GM23338 (cell line): ENCODE results near the gene BNIP5. TPM values are rescaled to one million over a fixed set of nuclear protein-coding genes. Genes with fewer than 3 reads are reported as not detected.

Experiments
- ATAC-seq: fragments of 200-7000 bp; cut with Tn5 transposase; 3 replicates; pipeline ENCODE4 v1.9.1; 2020
- DNase-seq: peaks from one replicate; pipeline ENCODE4 v3.0.0-alpha.2; 2015; ENCODE audit warnings: low spot score
- H2AFZ ChIP-seq: fragments of 200-600 bp; sonication (generic); 2 replicates; pipeline ENCODE4 v1.8.0; 2016; ENCODE audit warnings: antibody characterized with exemption, mild to moderate bottlenecking, moderate library complexity
- H3F3A ChIP-seq: fragments of 200-600 bp; sonication (generic); replicated peaks from 2 replicates; pipeline ENCODE4 v1.8.0; 2017; ENCODE audit warnings: antibody characterized with exemption, mixed run types, low read depth
- H3K27ac ChIP-seq: fragments of 200-600 bp; sonication (generic); 2 replicates; pipeline ENCODE4 v1.6.1; 2016; ENCODE audit warnings: low read depth
- H3K27me3 ChIP-seq: fragments of 200-600 bp; sonication (generic); 2 replicates; pipeline ENCODE4 v1.8.0; 2016; ENCODE audit warnings: mild to moderate bottlenecking, mixed run types, moderate library complexity; ENCODE audit not compliant: insufficient read depth
- H3K36me3 ChIP-seq: fragments of 200-600 bp; sonication (generic); 2 replicates; pipeline ENCODE4 v1.8.0; 2016; ENCODE audit warnings: mild to moderate bottlenecking; ENCODE audit not compliant: insufficient read depth
- H3K4me1 ChIP-seq: fragments of 200-600 bp; sonication (generic); 2 replicates; pipeline ENCODE4 v1.8.0; 2016; ENCODE audit warnings: mild to moderate bottlenecking, moderate library complexity; ENCODE audit not compliant: insufficient read depth
- H3K4me2 ChIP-seq: fragments of 200-600 bp; sonication (generic); 2 replicates; pipeline ENCODE4 v1.7.1; 2017; ENCODE audit warnings: mixed run types
- H3K4me3 ChIP-seq: fragments of 200-600 bp; sonication (generic); 2 replicates; pipeline ENCODE4 v1.6.1; 2016; ENCODE audit warnings: mixed run types
- H3K79me2 ChIP-seq: fragments of 200-600 bp; sonication (generic); replicated peaks from 2 replicates; pipeline ENCODE4 v1.8.0; 2017; ENCODE audit warnings: mild to moderate bottlenecking; ENCODE audit not compliant: insufficient read depth
- H3K9me2 ChIP-seq: fragments of 200-600 bp; sonication (generic); 2 replicates; pipeline ENCODE4 v1.8.0; 2017; ENCODE audit not compliant: insufficient read depth
- H4K20me1 ChIP-seq: fragments of 200-600 bp; sonication (generic); replicated peaks from 2 replicates; pipeline ENCODE4 v1.8.0; 2017; ENCODE audit warnings: mild to moderate bottlenecking; ENCODE audit not compliant: insufficient read depth
- H3K27ac Mint-ChIP-seq: 2 replicates; pipeline ENCODE4 v1.8.0; 2020; ENCODE audit warnings: inconsistent platforms, mild to moderate bottlenecking, moderate library complexity, mixed read lengths
- H3K27me3 Mint-ChIP-seq: 3 replicates; pipeline ENCODE4 v1.8.0; 2022; ENCODE audit warnings: low read depth, mild to moderate bottlenecking, moderate library complexity, mixed read lengths, inconsistent platforms; ENCODE audit not compliant: insufficient read depth, poor library complexity
- H3K36me3 Mint-ChIP-seq: 3 replicates; pipeline ENCODE4 v1.8.0; 2021; ENCODE audit warnings: low read depth, mild to moderate bottlenecking, inconsistent platforms, moderate library complexity, mixed read lengths
- H3K4me1 Mint-ChIP-seq: 3 replicates; pipeline ENCODE4 v1.8.0; 2020; ENCODE audit warnings: mild to moderate bottlenecking, inconsistent platforms, mixed read lengths
- H3K4me3 Mint-ChIP-seq: 3 replicates; pipeline ENCODE4 v1.8.0; 2021; ENCODE audit warnings: moderate library complexity, mild to moderate bottlenecking, inconsistent platforms, mixed read lengths
- H3K9me3 Mint-ChIP-seq: 3 replicates; pipeline ENCODE4 v1.8.0; 2020; ENCODE audit warnings: moderate library complexity, mild to moderate bottlenecking, inconsistent platforms, mixed read lengths
- ETS1 ChIP-seq: IDR thresholded peaks from 2 replicates; pipeline ENCODE4 v1.6.1; 2016; ENCODE audit warnings: antibody characterized with exemption
- EZH2 ChIP-seq: fragments of 200-600 bp; sonication (generic); IDR thresholded peaks from one replicate; pipeline ENCODE4 v1.8.0; 2017; ENCODE audit warnings: antibody characterized with exemption, mild to moderate bottlenecking, low read depth; ENCODE audit not compliant: unreplicated experiment
- REST ChIP-seq: IDR thresholded peaks from one replicate; pipeline ENCODE4 v1.6.1; 2018; ENCODE audit warnings: antibody characterized with exemption; ENCODE audit not compliant: unreplicated experiment
- STAT1 ChIP-seq: IDR thresholded peaks from one replicate; pipeline ENCODE4 v1.6.1; 2016; ENCODE audit warnings: antibody characterized with exemption; ENCODE audit not compliant: unreplicated experiment
- ZNF462 ChIP-seq: fragments of 250-450 bp; sonication (Bioruptor Pico); IDR thresholded peaks from 2 replicates; pipeline ENCODE4 v1.5.0; 2020; ENCODE audit warnings: mild to moderate bottlenecking, moderate library complexity
- polyA plus RNA-seq: library from polyadenylated mRNA; unstranded; fragments of >200 nt; fragmentation: Nextera tagmentation; extraction: Ambion mirVana; gene quantifications from 2 replicates; pipeline ENCODE4 v1.2.1, GENCODE V29; 2016
- total RNA-seq: library from RNA; depleted of rRNA; stranded (reverse); fragments of >200 nt; shearing (Covaris generic); gene quantifications from 2 replicates; pipeline ENCODE4 v1.2.3, GENCODE V29; 2014

Gene BNIP5
- total and polyA plus RNA-seq, 2 experiments from 2014 or later, result not detected

- H3K4me3 Mint-ChIP-seq, result no peak overlapping the region
- DNase-seq, result no peak
- H3K27ac Mint-ChIP-seq, result no peak overlapping the region
- no peak for ATAC-seq
- H3K4me1 Mint-ChIP-seq, result no peaks in the 10 kb centered on the region
- Histone ChIP-seq H3K27me3 (no peaks in the 10 kb centered on the region), H3F3A (no peaks in the 10 kb centered on the region), H4K20me1 (no peaks in the 10 kb centered on the region), H3K9me2 (no peaks in the 10 kb centered on the region), H3K79me2 (no peaks in the 10 kb centered on the region), H3K4me2 (no peak overlapping the region), H3K36me3 (no peaks in the 10 kb centered on the region), H2AFZ (no peak overlapping the region), H3K4me3 (no peak overlapping the region), H3K4me1 (no peaks in the 10 kb centered on the region), H3K27ac (no peak overlapping the region)
- peaks cover 11% of the 10 kb centered on the region for H3K27me3 Mint-ChIP-seq
- H3K9me3 Mint-ChIP-seq, result no peaks in the 10 kb centered on the region; the same call in 1 of the 3 replicates
- H3K36me3 Mint-ChIP-seq, result no peaks in the 10 kb centered on the region
- TF ChIP-seq REST, result no peak
These were observed 15.9 kb upstream of the BNIP5 start for GRCh38 chr6:36352477-36353157.

- no peak overlapping the region for H3K27ac Mint-ChIP-seq
- H3K4me2 ChIP-seq, result no peak overlapping the region
- H3K9me3 Mint-ChIP-seq, result no peaks in the 10 kb centered on the region; the same call in 1 of the 3 replicates
- H3K79me2 ChIP-seq, result no peaks in the 10 kb centered on the region
- peaks cover 4% of the 10 kb centered on the region; the same call in 2 of the 3 replicates for H3K4me1 Mint-ChIP-seq
- no peaks in the 10 kb centered on the region; the same call in 1 of the 2 replicates for H3K4me1 ChIP-seq
- no peaks in the 10 kb centered on the region for H3F3A ChIP-seq
- H3K27me3 Mint-ChIP-seq, result peaks cover 11% of the 10 kb centered on the region
- H3K27me3 ChIP-seq, result no peaks in the 10 kb centered on the region
- no peaks in the 10 kb centered on the region for H3K36me3 ChIP-seq
- DNase-seq (no peak), ATAC-seq (no peak)
- H3K4me3 Mint-ChIP-seq, result no peak overlapping the region
- H4K20me1 ChIP-seq, result no peaks in the 10 kb centered on the region
- H3K27ac ChIP-seq, result no peak overlapping the region
- H3K9me2 ChIP-seq, result no peaks in the 10 kb centered on the region
- H3K4me3 ChIP-seq, result no peak overlapping the region
- no peaks in the 10 kb centered on the region for H3K36me3 Mint-ChIP-seq
- no peak overlapping the region; the same call in 1 of the 2 replicates for H2AFZ ChIP-seq
- no peak for TF ChIP-seq STAT1
- TF ChIP-seq ZNF462 (CRISPR knock-in tag), result no peak
- TF ChIP-seq ETS1, result no peak
- TF ChIP-seq EZH2, result no peak
These were observed 14.2 kb upstream of the BNIP5 start for GRCh38 chr6:36350681-36351571.
